HT-29 (cell line): Measurements from ENCODE around the gene SOX12. TPM values are rescaled to one million over a fixed set of nuclear protein-coding genes. Genes with fewer than 3 reads are reported as not detected.

Experiments
- DNase-seq: peaks from one replicate; pipeline ENCODE4 v3.0.0-alpha.2; 2015; ENCODE audit warnings: low spot score
- total RNA-seq: library from RNA; depleted of rRNA; stranded (reverse); fragments of >200 nt; shearing (Covaris generic); gene quantifications from 2 replicates; pipeline ENCODE4 v1.2.3, GENCODE V29; 2014; rRNA removed

The SOX12 gene
- 2.7 and 3.9 TPM in 2 replicates for total RNA-seq

DNA sequence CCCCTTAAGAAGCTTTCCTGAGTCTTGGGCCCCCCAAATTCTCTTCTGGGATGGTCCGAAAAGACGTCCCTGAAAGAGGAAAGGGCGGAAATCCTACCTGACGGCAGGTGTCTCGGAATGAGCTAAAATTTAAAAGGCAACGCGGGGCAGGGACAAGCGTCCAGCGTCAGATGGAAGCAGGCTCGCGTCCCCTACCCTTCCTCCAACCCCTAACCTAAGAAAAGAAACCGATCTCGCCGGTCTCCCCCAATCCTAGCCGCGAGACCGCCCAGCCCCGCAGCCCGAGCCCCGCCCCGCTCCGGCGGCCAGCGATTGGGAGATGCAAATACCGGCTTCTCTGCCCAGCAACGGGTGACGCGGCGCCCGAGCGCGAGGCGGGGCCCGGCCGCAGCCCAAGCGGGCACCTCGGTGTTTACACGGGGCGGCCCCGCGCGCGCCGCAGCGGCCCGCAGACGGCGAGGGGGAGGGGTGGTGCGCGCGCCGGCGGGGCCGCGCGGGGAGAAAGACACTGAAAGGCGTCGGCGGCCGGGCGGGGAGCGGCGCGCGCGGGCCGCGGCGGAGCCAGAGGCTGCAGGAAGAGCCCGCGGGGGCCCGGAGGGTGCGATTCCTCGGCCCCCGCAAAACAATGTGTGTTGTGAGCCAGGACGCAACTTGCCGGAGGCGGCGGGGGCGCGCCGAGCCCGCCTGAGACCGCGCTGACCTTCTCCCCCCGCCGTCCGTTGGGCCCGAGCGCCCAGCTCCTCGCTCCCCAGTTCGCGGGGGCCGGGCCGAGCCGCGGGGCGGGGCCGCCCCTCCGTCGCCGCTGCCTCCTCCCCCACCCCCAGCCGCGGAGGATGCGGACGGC lies at the start of gene SOX12:
Gene SOX12, plus strand, starts transcription at position 508 of the 844 bp plus-strand sequence. CDS start 373 bp downstream, outside the sequence.
- peak; percentile 83 for DNase-seq

DNA sequence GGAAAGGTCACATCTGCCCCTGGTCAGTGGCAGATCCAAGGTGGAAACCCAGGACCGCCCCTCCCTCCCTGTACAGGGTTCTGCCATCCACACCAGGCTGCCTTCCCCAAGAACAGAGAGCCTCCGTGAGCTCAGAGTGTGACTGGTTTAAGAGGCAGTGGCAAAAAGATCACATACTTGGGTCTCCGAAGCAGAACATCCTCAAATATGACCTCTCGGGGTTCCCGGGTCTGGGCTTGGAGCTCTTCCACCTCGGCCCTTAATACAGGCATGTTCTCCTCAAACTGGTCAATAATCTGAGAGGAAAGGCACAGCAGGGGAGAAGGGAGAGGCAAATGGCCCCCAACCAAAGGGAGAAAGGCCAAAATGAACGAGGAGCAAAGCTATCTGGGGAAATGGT lies 49.6 kb upstream of the SOX12 start:
- no peak for DNase-seq

DNA sequence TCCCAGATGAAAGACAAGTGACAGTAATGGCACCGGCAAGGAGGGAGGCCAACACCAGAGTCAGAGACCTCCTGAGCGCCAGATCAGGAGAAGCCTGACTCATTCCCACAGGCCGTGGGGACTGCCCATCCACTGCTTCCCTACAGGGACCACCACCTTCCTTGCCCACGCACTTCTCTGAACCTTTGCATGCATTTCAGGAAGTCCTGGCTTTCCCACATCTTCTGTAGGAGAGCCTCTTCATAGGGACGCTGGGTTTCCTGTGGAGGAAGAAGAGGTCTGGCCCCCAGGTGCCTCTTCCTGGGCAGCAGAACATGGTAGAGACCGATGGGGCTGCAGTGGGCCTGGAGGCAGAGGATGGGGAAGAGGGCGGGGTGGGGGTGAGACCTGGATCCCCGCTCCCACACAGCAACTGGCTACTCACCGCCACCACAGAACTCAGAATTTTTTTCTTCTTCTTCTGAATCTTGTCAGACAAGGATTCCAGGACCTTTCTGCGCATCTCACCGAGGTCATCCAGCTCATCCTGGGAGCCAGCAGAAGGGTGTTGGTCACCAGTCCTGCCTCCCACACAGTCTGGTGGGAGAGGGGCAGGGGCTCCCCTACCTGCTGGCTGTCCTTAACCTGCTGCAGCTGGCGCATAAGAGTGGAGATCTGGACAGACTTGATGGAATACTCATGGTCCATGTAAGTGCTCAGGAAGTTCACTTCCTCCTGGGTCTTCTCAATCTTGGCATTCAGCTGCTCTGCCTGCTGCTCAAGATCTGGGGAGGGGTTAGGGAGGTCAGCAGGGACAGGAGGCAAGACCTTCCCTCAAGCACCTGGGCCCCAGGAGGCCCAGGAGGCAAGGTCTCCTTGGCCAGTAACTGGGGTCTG lies 48.5 kb upstream of the SOX12 start:
- no peak for DNase-seq

DNA sequence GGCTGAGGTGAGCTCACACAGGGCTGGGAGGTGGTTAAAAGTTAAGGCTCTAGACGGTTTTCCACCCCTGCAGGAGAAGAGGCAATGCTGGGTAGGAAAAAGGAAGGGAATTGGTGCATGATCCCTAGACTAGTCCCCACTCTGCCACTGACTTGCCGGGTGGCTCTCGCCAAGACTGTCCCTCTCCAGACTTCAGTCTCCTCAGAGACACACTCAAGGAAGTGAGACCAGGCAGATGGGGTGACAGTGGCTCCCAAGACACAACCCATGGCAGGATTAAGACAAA lies 47.9 kb upstream of the SOX12 start:
- no peak for DNase-seq

DNA sequence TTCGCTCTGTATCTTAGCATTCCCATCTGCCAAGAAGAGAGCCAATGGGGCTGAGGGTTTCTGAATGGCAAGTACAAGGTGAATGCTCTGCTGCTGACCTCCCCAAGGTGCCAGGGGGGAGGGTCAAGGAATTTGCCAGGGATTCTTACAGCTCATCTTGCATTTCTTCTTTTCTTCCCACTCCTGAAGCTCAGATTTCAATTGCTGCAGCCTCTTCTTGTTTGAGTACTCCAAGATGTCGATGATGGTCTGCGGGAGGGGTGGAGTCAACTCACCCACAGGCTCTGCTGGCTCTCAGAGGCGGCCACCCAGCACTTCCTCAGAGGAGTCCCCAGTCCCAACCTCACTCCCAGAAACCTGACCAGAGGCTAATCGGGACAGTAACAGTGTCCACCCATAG lies 47.2 kb upstream of the SOX12 start:
- no peak for DNase-seq

DNA sequence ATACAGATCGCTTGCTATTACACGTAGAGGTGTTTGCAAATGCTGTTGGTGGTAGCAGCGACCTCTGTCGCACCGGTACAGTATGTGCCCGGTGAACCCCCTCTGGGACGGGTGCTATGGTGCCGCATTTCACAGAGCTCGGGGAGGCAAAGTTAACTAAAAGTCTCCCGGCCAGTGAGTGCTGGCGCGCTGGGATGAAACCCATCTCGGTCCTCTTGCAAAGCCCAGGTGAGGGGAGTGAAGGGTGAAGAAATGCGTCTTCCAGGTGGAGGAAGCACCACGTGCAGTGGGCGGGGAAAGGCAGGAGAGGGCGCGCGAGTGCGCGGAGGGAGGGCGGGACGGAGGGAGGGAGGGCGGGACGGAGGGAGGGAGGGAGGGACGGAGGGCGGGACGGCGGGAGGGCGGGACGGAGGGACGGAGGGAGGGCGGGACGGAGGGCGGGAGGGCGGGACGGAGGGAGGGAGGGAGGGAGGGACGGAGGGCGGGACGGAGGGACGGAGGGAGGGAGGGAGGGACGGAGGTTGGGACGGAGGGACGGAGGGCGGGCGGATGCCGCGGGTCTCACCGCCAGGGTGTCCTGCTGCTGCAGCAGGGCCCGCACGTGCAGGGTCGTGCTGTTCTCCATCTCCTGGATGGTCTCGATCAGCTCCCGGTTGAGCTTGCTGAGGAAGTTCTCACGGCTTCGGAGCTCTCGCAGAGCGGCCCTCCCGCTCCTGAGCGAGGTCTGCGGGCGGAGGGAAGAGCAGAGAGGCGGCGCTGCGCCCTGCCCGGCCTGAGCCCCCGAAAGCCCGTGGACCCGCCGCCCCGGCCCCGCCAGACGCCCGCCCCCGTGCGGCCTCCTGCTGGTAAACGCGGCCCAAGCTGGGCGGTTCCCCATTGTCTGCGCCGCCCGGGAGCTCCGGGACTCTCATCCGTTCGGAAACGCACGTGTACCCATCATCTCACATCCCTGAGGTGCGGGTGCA lies 46.5 kb upstream of the SOX12 start:
- no peak for DNase-seq

DNA sequence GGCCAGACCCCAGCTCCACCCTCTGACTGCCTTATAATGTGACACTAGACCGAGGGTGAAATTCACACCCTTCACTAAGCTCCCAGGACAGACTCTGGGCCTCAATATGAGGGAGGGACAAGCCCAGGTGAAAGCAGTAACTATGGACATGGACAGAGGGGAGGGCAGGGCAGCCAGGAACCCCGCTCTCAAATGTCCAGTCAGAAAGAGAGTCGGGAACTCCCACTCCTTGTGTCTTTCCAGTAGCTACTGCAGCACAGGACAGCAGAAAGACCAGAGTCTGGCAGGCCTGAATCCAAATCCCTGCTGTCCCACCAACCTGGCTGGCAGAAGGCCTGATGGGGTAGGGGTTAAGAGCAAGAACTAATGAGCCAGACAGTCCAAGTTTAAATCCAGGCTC lies 41.2 kb upstream of the SOX12 start:
- DNase-seq, result no peak

DNA sequence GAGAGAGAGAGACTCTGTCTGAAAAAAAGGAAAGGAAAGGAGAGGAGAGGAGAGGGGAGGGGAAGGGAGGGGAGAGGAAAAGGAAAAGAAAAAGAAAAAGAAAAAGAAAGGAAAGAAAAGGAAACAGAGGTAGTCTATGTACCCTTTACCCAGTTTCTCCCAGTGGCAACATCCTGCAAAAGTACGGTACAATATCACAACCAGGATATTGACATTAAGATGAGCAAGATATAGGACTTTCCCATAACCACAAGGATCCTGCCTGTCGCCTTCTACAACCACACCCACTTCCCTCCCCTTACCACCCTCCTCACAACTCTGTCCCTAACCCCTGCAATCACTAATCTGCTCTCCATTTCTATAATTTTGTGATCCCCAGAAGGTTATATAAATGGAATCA lies 38.8 kb upstream of the SOX12 start:
- no peak for DNase-seq

DNA sequence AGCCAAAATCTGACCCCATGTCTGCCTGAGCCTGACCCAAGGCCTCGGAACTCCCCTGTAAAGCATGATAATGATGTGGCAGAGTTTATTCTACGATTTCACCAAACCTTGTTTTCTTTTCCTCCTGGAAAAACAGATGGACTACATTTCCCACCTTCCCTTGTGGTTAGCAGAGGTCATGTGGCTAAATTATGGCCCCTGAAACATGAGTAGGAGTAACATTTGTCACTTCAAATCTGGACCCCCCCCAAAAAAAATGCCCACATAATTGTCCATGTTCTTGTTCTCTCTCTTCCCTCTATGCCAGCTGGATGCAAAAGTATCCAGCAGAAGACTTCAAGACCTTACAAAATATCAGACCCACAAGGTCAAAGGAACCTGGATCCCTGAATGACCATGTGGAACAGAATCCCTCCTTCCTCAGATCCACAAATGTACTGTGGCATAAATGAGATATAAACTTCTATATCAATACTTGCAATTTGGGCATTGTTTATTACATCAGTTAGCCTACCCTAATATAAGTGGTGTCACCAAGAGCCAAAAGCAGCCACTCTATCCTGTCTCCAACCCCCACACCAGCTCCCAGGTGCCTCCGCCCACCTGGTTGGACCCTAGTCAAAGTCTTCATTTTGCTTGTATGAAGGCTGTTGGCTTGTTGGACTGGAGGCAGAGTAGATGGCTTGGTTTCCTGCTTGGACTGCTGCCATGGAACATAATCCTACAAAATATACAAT lies 36.2 kb upstream of the SOX12 start:
- DNase-seq, result peak; percentile 29

DNA sequence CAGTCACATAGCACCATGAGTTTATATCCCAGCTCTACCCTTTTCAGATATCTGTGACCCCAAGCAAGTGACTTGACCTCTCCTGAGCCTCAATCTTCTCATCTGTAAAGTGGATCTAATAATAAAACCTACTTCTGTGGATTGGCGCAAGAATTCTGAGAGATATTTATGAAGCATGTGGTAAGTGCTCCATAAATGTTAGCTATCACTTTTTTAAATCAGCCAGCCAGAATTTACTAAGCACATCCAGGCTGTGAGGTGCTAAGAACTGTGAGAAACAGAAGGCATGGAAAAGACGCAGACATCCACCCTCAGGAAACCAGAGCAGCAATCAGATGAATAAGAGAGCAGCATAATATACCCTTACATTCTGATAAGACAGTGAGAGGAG lies 35.7 kb upstream of the SOX12 start:
- DNase-seq, result peak; percentile 8

DNA sequence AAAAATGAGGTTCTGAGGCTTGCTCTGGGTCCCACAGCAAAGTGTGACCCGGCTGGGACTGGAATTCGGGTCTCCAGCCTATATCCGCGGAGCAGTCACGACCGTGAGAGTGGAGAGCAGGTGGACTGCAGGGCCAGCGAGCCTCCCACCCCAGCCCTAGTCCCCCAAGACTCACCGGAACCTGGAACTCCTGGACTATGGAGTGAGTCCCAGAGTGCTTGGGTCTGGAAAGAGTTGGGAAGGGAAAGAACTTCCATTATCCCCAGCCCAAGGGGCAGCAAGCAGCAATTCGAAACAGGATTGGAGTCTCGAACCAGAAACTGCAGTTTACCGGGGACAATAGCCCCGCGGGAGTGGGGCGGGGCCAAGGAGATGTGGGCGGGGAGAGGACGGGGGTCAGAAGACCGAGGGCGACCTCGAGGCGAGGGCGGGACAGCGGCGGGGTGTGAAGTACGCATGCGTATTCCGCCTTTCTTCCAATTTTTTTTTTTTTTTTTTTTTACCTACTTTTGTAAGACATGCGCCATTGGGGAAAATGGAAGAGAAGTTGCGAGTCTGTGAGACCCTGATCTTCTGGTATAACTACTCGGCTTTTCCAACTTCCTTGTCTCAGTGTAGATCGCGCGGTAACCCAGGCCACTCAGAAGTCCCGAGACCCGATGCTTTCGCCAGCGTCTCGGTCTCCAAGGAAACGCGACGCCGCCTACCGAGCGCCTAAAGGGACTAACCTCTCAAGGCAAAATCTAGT lies 35.1 kb upstream of the SOX12 start, which contains the start of gene C20orf96:
Gene C20orf96, minus strand, starts transcription at position 667 of the 748 bp plus-strand sequence. Its CDS starts 140 bp downstream, at position 527.
- DNase-seq, result peak; percentile 97

DNA sequence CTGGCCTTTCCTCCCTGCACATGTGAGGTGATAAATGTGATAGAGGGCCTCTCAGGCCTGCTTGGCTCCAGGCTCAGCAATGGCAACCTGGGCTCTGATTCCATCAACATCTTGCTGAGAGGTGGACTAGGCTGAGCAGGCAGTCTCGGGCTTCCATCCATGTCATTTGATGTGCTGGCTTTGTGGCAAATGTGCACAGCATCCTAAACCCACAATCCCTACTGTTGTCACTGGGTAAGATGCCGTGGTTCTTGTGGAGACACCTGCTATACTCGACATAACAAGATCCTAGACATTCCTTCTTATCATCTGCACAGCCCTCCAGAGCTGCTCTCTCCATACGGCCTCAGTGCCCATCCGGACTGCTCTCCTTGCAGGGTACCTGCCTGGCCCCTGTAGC lies 30.8 kb upstream of the SOX12 start:
- DNase-seq, result no peak

DNA sequence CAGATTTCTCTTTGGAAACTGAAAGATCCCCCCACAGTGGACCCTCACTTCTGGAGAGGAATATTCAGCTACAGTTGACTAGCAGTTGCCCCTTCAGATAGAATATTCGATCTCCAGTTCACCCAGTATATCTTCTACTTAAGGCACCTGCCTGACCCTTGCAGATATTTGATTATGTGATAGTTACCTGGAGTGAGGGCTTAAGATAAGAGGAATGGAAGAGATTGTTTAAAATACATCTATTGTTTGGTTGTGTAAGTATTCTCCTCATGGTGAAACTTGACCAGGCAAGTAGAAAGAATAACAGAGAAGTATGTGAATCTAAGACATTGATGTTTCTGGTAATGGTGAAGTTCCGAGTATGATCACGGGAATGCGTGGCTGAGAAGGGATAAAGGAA lies 29.5 kb upstream of the SOX12 start:
- DNase-seq, result no peak

DNA sequence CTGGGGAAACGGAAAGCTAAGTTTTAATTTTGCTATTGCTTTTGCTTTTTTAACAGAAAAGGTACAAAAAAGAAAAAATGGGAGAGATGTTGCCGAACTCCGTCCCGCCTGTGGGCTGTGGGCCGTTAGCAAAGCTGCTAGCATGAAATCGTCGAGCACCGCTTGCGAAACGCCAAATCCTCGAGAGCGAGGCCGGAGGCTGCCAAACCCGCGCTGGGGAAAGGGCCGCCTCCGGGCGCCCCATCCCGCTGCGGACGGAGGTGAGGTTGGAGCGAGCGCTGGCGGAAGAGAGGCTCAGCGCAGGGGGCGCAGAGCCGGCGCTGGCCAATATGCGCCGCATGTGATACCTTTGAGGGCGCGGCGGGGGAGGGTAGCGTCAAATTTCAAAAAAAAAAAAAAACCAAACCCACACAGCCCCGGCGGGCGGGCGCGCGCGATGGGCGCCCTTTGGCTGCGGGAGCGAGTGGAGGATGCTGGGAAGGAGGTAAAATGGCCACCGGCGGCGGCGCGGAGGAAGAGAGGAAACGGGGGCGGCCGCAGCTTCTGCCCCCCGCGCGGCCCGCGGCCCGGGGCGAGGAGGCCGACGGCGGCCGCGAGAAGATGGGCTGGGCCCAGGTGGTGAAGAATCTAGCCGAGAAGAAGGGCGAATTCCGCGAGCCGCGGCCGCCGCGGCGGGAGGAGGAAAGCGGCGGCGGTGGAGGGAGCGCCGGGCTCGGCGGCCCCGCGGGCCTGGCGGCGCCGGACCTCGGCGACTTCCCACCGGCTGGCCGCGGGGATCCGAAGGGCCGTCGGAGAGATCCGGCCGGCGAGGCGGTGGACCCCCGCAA lies 28.0 kb upstream of the SOX12 start, which contains the start of gene ZCCHC3:
Gene ZCCHC3, plus strand, starts transcription at position 473 of the 827 bp plus-strand sequence. Its CDS starts 17 bp downstream, at position 490.
- peak; percentile 86 for DNase-seq

DNA sequence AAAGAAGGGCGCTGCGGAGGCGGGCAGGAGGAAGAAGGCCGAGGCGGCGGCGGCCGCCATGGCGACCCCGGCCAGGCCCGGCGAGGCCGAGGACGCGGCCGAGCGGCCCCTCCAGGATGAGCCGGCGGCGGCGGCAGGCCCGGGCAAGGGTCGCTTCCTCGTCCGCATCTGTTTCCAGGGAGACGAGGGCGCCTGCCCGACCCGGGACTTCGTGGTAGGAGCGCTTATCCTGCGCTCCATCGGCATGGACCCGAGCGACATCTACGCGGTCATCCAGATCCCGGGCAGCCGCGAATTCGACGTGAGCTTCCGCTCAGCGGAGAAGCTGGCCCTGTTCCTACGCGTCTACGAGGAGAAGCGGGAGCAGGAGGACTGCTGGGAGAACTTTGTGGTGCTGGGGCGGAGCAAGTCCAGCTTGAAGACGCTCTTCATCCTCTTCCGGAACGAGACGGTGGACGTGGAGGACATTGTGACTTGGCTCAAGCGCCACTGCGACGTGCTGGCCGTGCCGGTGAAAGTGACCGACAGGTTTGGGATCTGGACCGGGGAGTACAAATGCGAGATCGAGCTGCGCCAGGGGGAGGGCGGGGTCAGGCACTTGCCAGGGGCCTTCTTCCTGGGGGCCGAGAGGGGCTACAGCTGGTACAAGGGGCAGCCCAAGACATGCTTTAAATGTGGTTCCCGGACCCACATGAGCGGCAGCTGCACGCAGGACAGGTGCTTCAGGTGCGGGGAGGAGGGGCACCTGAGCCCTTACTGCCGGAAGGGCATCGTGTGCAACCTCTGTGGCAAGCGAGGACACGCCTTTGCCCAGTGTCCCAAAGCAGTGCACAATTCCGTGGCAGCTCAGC lies 27.2 kb upstream of the SOX12 start:
- peak; percentile 74 for DNase-seq

DNA sequence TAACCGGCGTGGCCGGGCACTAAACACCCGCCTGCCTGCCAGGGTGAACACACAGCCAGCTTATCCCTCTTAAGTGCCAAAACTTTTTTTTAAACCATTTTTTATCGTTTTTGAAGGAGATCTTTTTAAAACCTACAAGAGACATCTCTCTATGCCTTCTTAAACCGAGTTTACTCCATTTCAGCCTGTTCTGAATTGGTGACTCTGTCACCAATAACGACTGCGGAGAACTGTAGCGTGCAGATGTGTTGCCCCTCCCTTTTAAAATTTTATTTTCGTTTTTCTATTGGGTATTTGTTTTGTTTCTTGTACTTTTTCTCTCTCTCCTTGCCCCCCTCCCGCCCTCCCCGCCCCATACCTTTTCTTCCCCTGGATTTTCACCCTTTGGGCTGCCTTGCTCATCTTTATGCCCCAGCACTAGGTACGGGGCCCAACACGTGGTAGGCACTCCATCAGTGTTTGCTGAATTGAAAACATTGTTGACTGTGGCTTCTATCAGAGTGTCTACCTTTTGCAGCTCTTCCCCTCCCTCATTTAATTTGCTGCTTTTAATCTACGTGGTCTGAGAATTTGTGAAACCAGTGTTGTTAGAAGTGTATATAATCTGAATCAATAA lies 26.5 kb upstream of the SOX12 start:
- no peak for DNase-seq

DNA sequence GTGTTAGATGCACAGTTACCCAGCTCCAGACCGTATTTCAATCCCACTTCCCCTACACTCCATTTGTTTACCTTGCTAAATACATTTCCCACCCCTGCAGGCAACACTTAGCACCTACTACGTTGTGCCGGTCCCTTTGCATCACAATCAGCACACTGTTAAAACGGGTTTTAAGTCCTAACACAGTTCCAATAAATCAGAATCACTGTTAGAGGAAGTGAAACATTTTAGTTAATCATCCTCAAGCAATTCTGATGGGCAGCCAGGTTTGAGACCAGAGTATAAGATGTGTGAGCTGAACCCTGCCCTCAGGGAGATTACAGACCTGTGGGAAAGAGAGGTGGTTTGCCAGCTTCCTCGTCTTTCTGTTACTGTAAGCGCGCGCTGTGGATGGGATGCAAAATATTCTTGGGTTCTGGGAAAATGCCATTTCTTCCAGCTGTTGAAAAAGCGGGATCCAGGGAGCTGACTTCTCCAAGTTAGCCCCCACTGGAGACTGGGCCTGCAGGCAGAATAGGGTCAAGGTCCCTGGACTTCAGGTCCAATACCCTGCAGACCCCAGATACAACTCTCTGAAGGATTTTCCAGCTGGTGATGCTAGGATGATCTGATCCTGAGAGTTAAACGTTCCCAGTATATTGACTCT lies 24.9 kb upstream of the SOX12 start:
- no peak for DNase-seq
